ENCODE measurements around the gene RBBP9. TPM values are rescaled to one million over a fixed set of nuclear protein-coding genes. Genes with fewer than 3 reads are reported as not detected.

Gene RBBP9
- total RNA-seq, 1 experiment from 2014 or later, result 11.1 TPM

- Histone ChIP-seq H3K27me3 (ENCODE audit: control insufficient read depth, insufficient read depth, low read length) (no peaks in the 10 kb centered on the region), H3K9me3 (ENCODE audit: control insufficient read depth, insufficient read depth, low read depth, low read length) (no peaks in the 10 kb centered on the region), H3K27ac (ENCODE audit: low read length) (no peak overlapping the region), H3K36me3 (ENCODE audit: control insufficient read depth, insufficient read depth, low read length) (peaks cover 2% of the 10 kb centered on the region; the same call in 1 of the 2 replicates), H3K4me1 (ENCODE audit: control insufficient read depth, insufficient read depth, low read length) (peaks cover 8% of the 10 kb centered on the region; the same call in 1 of the 2 replicates), H3K4me3 (ENCODE audit: low read depth in 2 of 2, low read length in 2 of 2) (no peak overlapping the region)
- DNase-seq (ENCODE audit: low read depth, low spot score) (no peak), ATAC-seq (no peak)
- intact Hi-C loops (cut with micrococcal nuclease; ENCODE audit: unreplicated experiment) (no loop called here), in situ Hi-C loops (cut with HindIII; ENCODE audit: low pct_unique_long_range_greater_than_20kb, low sequenced_read_pairs) (no loop called here)
- CTCF ChIA-PET, result interaction anchor here (0.6 kb wide), 1 partner anchor 16 kb away, joined by 7 read pairs; no protein-coding TSS in a partner anchor
- POLR2A ChIA-PET, result interaction anchor here (2.9 kb wide), 1 partner anchor 9 kb away, joined by 17 read pairs; the partner anchor contains the start of gene SEC23B
- TF ChIP-seq REST (IDR thresholded peaks at IDR 0.05; ENCODE audit: insufficient read depth in 1 of 2, low read depth in 2 of 2, low read length in 1 of 2) (no peak), SIN3A (IDR thresholded peaks at IDR 0.05; ENCODE audit: borderline replicate concordance, insufficient read depth, low read depth, low read length) (no peak), CTCF (IDR thresholded peaks at IDR 0.05) (no peak)
- no TSS peak for BruUV-seq (replicated peaks)
Observed at GRCh38 chr20:18497603-18498002, 578 bp upstream of the RBBP9 start.

- ChIA-PET POLR2A (interaction anchor here (2.9 kb wide), 1 partner anchor 11 kb away, joined by 17 read pairs; the partner anchor contains the start of gene SEC23B), CTCF (no interaction called here)
- Histone ChIP-seq H3K27ac (ENCODE audit: low read length) (peak overlapping the region; percentile 84), H3K9me3 (ENCODE audit: control insufficient read depth, insufficient read depth, low read depth, low read length) (no peaks in the 10 kb centered on the region), H3K4me3 (ENCODE audit: low read depth in 2 of 2, low read length in 2 of 2) (peak overlapping the region; percentile 94 to 95), H3K27me3 (ENCODE audit: control insufficient read depth, insufficient read depth, low read length) (no peaks in the 10 kb centered on the region), H3K36me3 (ENCODE audit: control insufficient read depth, insufficient read depth, low read length) (peaks cover 2% of the 10 kb centered on the region; the same call in 1 of the 2 replicates), H3K4me1 (ENCODE audit: control insufficient read depth, insufficient read depth, low read length) (peaks cover 8% of the 10 kb centered on the region; the same call in 1 of the 2 replicates)
- DNase-seq (ENCODE audit: low read depth, low spot score) (no peak), ATAC-seq (no peak)
- in situ Hi-C loops (cut with HindIII; ENCODE audit: low pct_unique_long_range_greater_than_20kb, low sequenced_read_pairs), result no loop called here
- intact Hi-C loops (cut with micrococcal nuclease; ENCODE audit: unreplicated experiment), result no loop called here
- TF ChIP-seq SIN3A (IDR thresholded peaks at IDR 0.05; ENCODE audit: borderline replicate concordance, insufficient read depth, low read depth, low read length) (no peak), CTCF (IDR thresholded peaks at IDR 0.05) (no peak), TCF7L2 (IDR thresholded peaks at IDR 0.05; ENCODE audit: low read depth, low read length) (no peak), POLR2AphosphoS5 (IDR thresholded peaks at IDR 0.05; ENCODE audit: low read depth, low read length) (no peak), REST (IDR thresholded peaks at IDR 0.05; ENCODE audit: insufficient read depth in 1 of 2, low read depth in 2 of 2, low read length in 1 of 2) (no peak)
- TSS peak; percentile 67 for BruUV-seq (replicated peaks)
Observed at GRCh38 chr20:18496042-18496441, 983 bp downstream of the RBBP9 start.
